D721Med (cell line): ENCODE results near the gene TSPAN16.

Experiments
- DNase-seq: peaks from one replicate; pipeline ENCODE4 v3.0.0; 2011; ENCODE audit warnings: low spot score; ENCODE audit not compliant: insufficient read length
- FAIRE-seq: peaks from 2 replicates; lab custom pipeline; 2011; peaks lifted over from hg19 to GRCh38; lab: Jason Lieb, UNC
- CTCF ChIP-seq: IDR thresholded peaks from 2 replicates; pipeline ENCODE4 v1.5.1; 2012; ENCODE audit warnings: mild to moderate bottlenecking, control low read depth; ENCODE audit not compliant: insufficient read depth; ENCODE audit errors: missing control alignments

TSPAN16 gene

GRCh38 chr19:11356676-11357550, 61.0 kb downstream of the TSPAN16 start:
- no peak for FAIRE-seq
- DNase-seq = no peak
- TF ChIP-seq CTCF = no peak

GRCh38 chr19:11359421-11359820, 63.5 kb downstream of the TSPAN16 start:
- DNase-seq (no peak), FAIRE-seq (no peak)
- TF ChIP-seq CTCF = no peak

GRCh38 chr19:11361037-11361770, 65.2 kb downstream of the TSPAN16 start:
- DNase-seq (no peak), FAIRE-seq (no peak)
- no peak for TF ChIP-seq CTCF

- no peak for TF ChIP-seq CTCF
- DNase-seq (no peak), FAIRE-seq (no peak)
Measured at GRCh38 chr19:11361771-11362731, 66.1 kb downstream of the TSPAN16 start.

- no peak for TF ChIP-seq CTCF
- DNase-seq (no peak), FAIRE-seq (no peak)
Measured at GRCh38 chr19:11363881-11364280, 67.9 kb downstream of the TSPAN16 start.

- no peak for TF ChIP-seq CTCF
Measured at GRCh38 chr19:11364296-11364904, 68.4 kb downstream of the TSPAN16 start.

More at GRCh38 chr19:11364296-11364904, 68.4 kb downstream of the TSPAN16 start:
- DNase-seq (no peak), FAIRE-seq (no peak)
